Trophoblast cell (in vitro differentiated cells and primary cell): Measurements from ENCODE around the gene DEFB131B. TPM values are rescaled to one million over a fixed set of nuclear protein-coding genes. Genes with fewer than 3 reads are reported as not detected.
"Not testable (repeated sequence)": the region's sequence is repeated elsewhere in the genome, so short reads cannot be mapped to it uniquely, and the experiment has no call there.

Source experiments
- DNase-seq, 2 donors: peaks; one replicate each; pipeline ENCODE4 v3.0.0-alpha.2; 2016
- H2AFZ ChIP-seq: 2 replicates; pipeline ENCODE4 v1.6.1; 2013; ENCODE audit warnings: low read length, moderate library complexity, mild to moderate bottlenecking; ENCODE audit not compliant: insufficient read depth, poor library complexity
- H2AK5ac ChIP-seq: 2 replicates; pipeline ENCODE4 v1.6.1; 2013; ENCODE audit warnings: mild to moderate bottlenecking, low read length
- H2BK120ac ChIP-seq: 2 replicates; pipeline ENCODE4 v1.6.1; 2013; ENCODE audit warnings: low read length, mild to moderate bottlenecking, moderate library complexity; ENCODE audit not compliant: insufficient read depth, poor library complexity
- H2BK12ac ChIP-seq: 2 replicates; pipeline ENCODE4 v1.6.1; 2013; ENCODE audit warnings: mild to moderate bottlenecking, low read length, moderate library complexity
- H2BK5ac ChIP-seq: 2 replicates; pipeline ENCODE4 v1.6.1; 2013; ENCODE audit warnings: low read length, low read depth, moderate library complexity, mild to moderate bottlenecking; ENCODE audit not compliant: poor library complexity
- H3K14ac ChIP-seq: 2 replicates; pipeline ENCODE4 v1.6.1; 2013; ENCODE audit warnings: mild to moderate bottlenecking, low read length
- H3K18ac ChIP-seq: 2 replicates; pipeline ENCODE4 v1.6.1; 2013; ENCODE audit warnings: mild to moderate bottlenecking, low read length
- H3K23ac ChIP-seq: 2 replicates; pipeline ENCODE4 v1.6.1; 2013; ENCODE audit warnings: low read length
- H3K27ac ChIP-seq: 2 replicates; pipeline ENCODE4 v1.5.1; 2013; ENCODE audit warnings: low read depth, mild to moderate bottlenecking, inconsistent platforms, low read length, moderate library complexity
- H3K27me3 ChIP-seq: 2 replicates; pipeline ENCODE4 v1.6.1; 2013; ENCODE audit warnings: inconsistent platforms, mild to moderate bottlenecking, low read length, moderate library complexity; ENCODE audit not compliant: insufficient read depth
- H3K36me3 ChIP-seq, 2 experiments: 1 replicate in 1 of 2; 2 replicates in 1 of 2; pipeline ENCODE4 v1.6.1; 2013; ENCODE audit warnings: low read length in 2 of 2, mild to moderate bottlenecking in 2 of 2, moderate library complexity in 1 of 2; ENCODE audit not compliant: insufficient read depth in 2 of 2, control insufficient read depth in 1 of 2
- H3K4ac ChIP-seq: 2 replicates; pipeline ENCODE4 v1.6.1; 2013; ENCODE audit warnings: low read depth, mild to moderate bottlenecking, low read length, moderate library complexity
- H3K4me1 ChIP-seq, 2 experiments: 1 replicate in 1 of 2; 2 replicates in 1 of 2; pipeline ENCODE4 v1.6.1; 2013; ENCODE audit warnings: low read length in 2 of 2, mild to moderate bottlenecking in 2 of 2, moderate library complexity in 1 of 2; ENCODE audit not compliant: insufficient read depth in 2 of 2, control insufficient read depth in 1 of 2
- H3K4me2 ChIP-seq: 2 replicates; pipeline ENCODE4 v1.6.1; 2013; ENCODE audit warnings: inconsistent platforms, mild to moderate bottlenecking, low read length, moderate library complexity
- H3K4me3 ChIP-seq: 2 replicates; pipeline ENCODE4 v1.5.1; 2013; ENCODE audit warnings: mild to moderate bottlenecking, low read depth, low read length, inconsistent platforms
- H3K79me1 ChIP-seq: one replicate; pipeline ENCODE4 v1.6.1; 2013; ENCODE audit warnings: low read length
- H3K79me2 ChIP-seq: 2 replicates; pipeline ENCODE4 v1.6.1; 2013; ENCODE audit warnings: low read length, mild to moderate bottlenecking; ENCODE audit not compliant: control insufficient read depth, insufficient read depth, poor library complexity
- H3K9ac ChIP-seq: 2 replicates; pipeline ENCODE4 v1.6.1; 2013; ENCODE audit warnings: mild to moderate bottlenecking, low read length
- H3K9me3 ChIP-seq: 2 replicates; pipeline ENCODE4 v1.6.1; 2013; ENCODE audit warnings: low read depth, mild to moderate bottlenecking, control low read depth, inconsistent platforms, low read length; ENCODE audit not compliant: insufficient read depth
- H4K12ac ChIP-seq: 2 replicates; pipeline ENCODE4 v1.6.1; 2013; ENCODE audit warnings: low read depth, mild to moderate bottlenecking, low read length, moderate library complexity
- H4K8ac ChIP-seq: 2 replicates; pipeline ENCODE4 v1.6.1; 2013; ENCODE audit warnings: low read depth, mild to moderate bottlenecking, low read length, moderate library complexity
- H4K91ac ChIP-seq: one replicate; pipeline ENCODE4 v1.6.1; 2013; ENCODE audit warnings: low read depth, mild to moderate bottlenecking, low read length, moderate library complexity
- WGBS: extraction: QIAGEN DNeasy Blood & Tissue Kit; methylation state at CpG from one replicate; pipeline ENCODE4 v1.1.7; 2013; ENCODE audit warnings: missing lambda C conversion rate; ENCODE audit not compliant: insufficient read length, insufficient coverage; ENCODE audit errors: extremely low coverage; 5-methylcytosine and 5-hydroxymethylcytosine counted together
- polyA plus RNA-seq: library from polyadenylated mRNA; stranded (reverse); fragments of 200-250 nt; gene quantifications from 2 replicates; pipeline ENCODE4 v1.2.3, GENCODE V29; 2013

DEFB131B gene, protein sequence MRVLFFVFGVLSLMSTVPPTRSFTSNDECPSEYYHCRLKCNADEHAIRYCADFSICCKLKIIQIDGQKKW
- polyA plus RNA-seq: not detected in 2 replicates

DNA sequence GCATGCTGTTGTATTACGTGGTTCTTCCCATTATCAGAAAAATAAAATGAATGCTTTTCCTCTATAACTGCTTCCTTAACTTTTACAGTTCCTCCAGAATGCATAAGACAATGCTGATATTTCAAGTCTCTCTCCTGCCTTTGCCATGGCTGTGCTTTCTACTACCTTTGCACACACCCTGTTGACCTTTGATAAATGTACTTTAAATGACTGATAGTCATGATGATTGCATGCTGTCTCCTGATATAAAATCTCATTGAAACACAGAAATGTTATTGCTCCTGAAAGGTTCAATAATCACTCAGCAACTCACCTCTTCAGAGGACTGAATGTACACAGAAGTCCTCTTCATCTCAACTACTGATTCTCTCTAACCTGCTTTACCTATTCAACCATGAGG, at the start of gene DEFB131B:
TSS of gene DEFB131B (plus strand) at position 395 of the 400 bp plus-strand sequence. CDS start at position 395, 0 bp downstream.
- not testable (repeated sequence) for H2BK12ac ChIP-seq, H3K79me2 ChIP-seq, H3K36me3 ChIP-seq, H2AK5ac ChIP-seq, H3K4me2 ChIP-seq, H2BK5ac ChIP-seq, H3K79me1 ChIP-seq, H2AFZ ChIP-seq, H3K14ac ChIP-seq, H3K27ac ChIP-seq, H3K4me1 ChIP-seq, H4K12ac ChIP-seq, H3K23ac ChIP-seq, H3K4me3 ChIP-seq, DNase-seq, H3K27me3 ChIP-seq, H3K18ac ChIP-seq, H3K9ac ChIP-seq, H3K9me3 ChIP-seq, H4K8ac ChIP-seq, H4K91ac ChIP-seq, H3K4ac ChIP-seq, H2BK120ac ChIP-seq
- no CpG with 5 or more reads among the region's 1 CpG for WGBS

DNA sequence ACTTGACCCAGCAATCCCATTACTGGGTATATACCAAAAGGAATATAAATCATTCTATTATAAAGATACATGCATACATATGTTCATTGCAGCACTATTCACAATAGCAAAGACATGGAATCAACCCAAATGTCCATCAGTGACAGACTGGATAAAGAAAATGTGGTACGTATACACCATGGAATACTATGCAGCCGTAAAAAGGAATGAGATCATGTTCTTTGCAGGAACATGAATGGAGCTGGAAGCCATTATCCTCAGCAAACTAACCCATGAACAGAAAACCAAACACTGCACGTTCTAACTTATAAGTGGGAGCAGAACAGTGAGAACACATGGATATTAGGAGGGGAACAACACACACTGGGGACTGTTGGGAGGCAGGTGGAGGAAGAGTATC, 49.0 kb upstream of the DEFB131B start:
- not testable (repeated sequence) for H3K18ac ChIP-seq, H3K9ac ChIP-seq, H3K14ac ChIP-seq, H3K4me3 ChIP-seq, DNase-seq, H4K12ac ChIP-seq, H2BK5ac ChIP-seq, H3K36me3 ChIP-seq, H3K79me2 ChIP-seq, H3K23ac ChIP-seq, H3K4ac ChIP-seq, H4K8ac ChIP-seq, H2BK120ac ChIP-seq, H3K4me2 ChIP-seq, H3K9me3 ChIP-seq, H3K27ac ChIP-seq, H3K79me1 ChIP-seq, H2BK12ac ChIP-seq, H3K27me3 ChIP-seq, H2AFZ ChIP-seq, H2AK5ac ChIP-seq, H3K4me1 ChIP-seq, H4K91ac ChIP-seq
- WGBS: no CpG with 5 or more reads among the region's 3 CpGs

DNA sequence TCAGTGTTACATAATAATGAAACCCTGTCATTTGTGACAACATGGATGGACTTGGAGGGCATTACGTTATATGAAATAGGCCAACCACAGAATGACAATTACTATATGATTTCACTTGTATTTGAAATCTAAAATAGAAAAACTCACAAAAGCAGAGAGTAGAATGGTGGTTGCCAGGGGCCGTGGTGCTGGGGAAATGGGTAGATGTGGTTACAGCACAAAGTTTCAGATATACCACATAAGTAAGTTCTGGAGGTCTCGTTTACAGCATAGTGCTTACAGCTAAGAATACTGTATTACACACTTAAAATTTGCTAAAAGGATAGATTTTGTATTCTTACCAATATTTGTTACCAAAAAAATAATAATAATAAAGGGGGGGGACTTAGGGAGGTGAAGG, 48.6 kb upstream of the DEFB131B start:
- H3K9ac ChIP-seq, H2BK120ac ChIP-seq, H2AFZ ChIP-seq, H4K91ac ChIP-seq, H3K4me3 ChIP-seq, H3K36me3 ChIP-seq, H3K9me3 ChIP-seq, H2BK5ac ChIP-seq, H3K4ac ChIP-seq, H3K18ac ChIP-seq, H4K12ac ChIP-seq, H3K79me1 ChIP-seq, H3K79me2 ChIP-seq, H3K27ac ChIP-seq, H3K23ac ChIP-seq, H2AK5ac ChIP-seq, H2BK12ac ChIP-seq, H3K14ac ChIP-seq, H3K27me3 ChIP-seq, DNase-seq, H3K4me1 ChIP-seq, H4K8ac ChIP-seq, H3K4me2 ChIP-seq: not testable (repeated sequence)
- WGBS: no CpG with 5 or more reads among the region's 3 CpGs

DNA sequence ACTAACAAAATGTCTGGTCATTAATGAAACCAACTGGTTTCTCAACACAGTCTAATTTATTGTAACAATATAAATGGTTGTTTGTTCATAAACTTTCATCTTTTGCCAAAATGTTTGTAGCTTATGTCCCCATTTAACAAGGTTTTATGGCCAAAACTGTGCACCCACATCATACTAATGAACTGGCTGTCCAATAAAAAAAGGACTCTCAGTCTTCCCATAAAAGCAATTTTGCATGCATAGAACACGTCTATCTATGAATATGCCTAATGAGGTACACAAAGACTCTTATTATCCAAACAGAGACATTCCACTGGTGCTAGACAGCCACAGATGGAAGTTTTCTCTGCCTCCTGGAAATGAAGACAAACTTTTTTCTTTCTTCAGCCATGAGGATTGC, 45.4 kb upstream of the DEFB131B start, which contains the start of gene DEFB108B:
TSS of gene DEFB108B (plus strand) at position 390 of the 400 bp plus-strand sequence. CDS start at position 390, 0 bp downstream.
- not testable (repeated sequence) for H3K4me2 ChIP-seq, H3K23ac ChIP-seq, H2AK5ac ChIP-seq, H3K9me3 ChIP-seq, H4K91ac ChIP-seq, H3K79me1 ChIP-seq, H4K8ac ChIP-seq, H3K4me1 ChIP-seq, H2BK12ac ChIP-seq, H3K27me3 ChIP-seq, H3K9ac ChIP-seq, H3K36me3 ChIP-seq, H2BK120ac ChIP-seq, H3K4ac ChIP-seq, DNase-seq, H3K14ac ChIP-seq, H3K27ac ChIP-seq, H3K18ac ChIP-seq, H3K79me2 ChIP-seq, H2BK5ac ChIP-seq, H2AFZ ChIP-seq, H3K4me3 ChIP-seq, H4K12ac ChIP-seq
- no CpG with 5 or more reads among the region's 1 CpG for WGBS
